Duodenal mucosa (tissue), 2 donors: ENCODE data around the gene INHBA.

ENCODE experiments used
- H3K27ac ChIP-seq: one replicate; pipeline ENCODE4 v1.7.0; 2013; ENCODE audit warnings: low read depth, low read length
- H3K27me3 ChIP-seq, 2 donors: one replicate each; pipeline ENCODE4 v1.7.0; 2013; ENCODE audit warnings: low read length in 2 of 2, control low read depth in 1 of 2; ENCODE audit not compliant: insufficient read depth in 2 of 2, control insufficient read depth in 1 of 2
- H3K36me3 ChIP-seq, 2 donors: one replicate each; pipeline ENCODE4 v1.7.0; 2013; ENCODE audit warnings: low read length in 2 of 2, control low read depth in 1 of 2; ENCODE audit not compliant: insufficient read depth in 2 of 2, control insufficient read depth in 1 of 2
- H3K4me1 ChIP-seq, 2 donors: one replicate each; pipeline ENCODE4 v1.7.0; 2013; ENCODE audit warnings: low read length in 2 of 2, control low read depth in 1 of 2; ENCODE audit not compliant: insufficient read depth in 2 of 2, control insufficient read depth in 1 of 2
- H3K4me3 ChIP-seq, 2 donors: one replicate each; pipeline ENCODE4 v1.7.0; 2013; ENCODE audit warnings: low read length in 2 of 2, low read depth in 1 of 2
- H3K9ac ChIP-seq, 2 donors: one replicate each; pipeline ENCODE4 v1.7.0; 2013; ENCODE audit warnings: low read length in 2 of 2, low read depth in 1 of 2
- H3K9me3 ChIP-seq, 2 donors: one replicate each; pipeline ENCODE4 v1.7.0; 2013; ENCODE audit warnings: low read length in 2 of 2, control low read depth in 1 of 2; ENCODE audit not compliant: control insufficient read depth in 1 of 2

Gene INHBA

GRCh38 chr7:41655426-41655825 lies 47.5 kb downstream of the INHBA start:
- Histone ChIP-seq H3K36me3 (no peaks in the 10 kb centered on the region), H3K9ac (no peak overlapping the region), H3K4me3 (no peak overlapping the region), H3K27ac (no peak overlapping the region), H3K27me3 (no peaks in the 10 kb centered on the region), H3K4me1 (no peaks in the 10 kb centered on the region), H3K9me3 (no peaks in the 10 kb centered on the region)

- H3K27ac ChIP-seq = no peak overlapping the region
- H3K4me3 ChIP-seq = no peak overlapping the region
- H3K9me3 ChIP-seq = no peaks in the 10 kb centered on the region
- H3K27me3 ChIP-seq = no peaks in the 10 kb centered on the region
- H3K36me3 ChIP-seq = no peaks in the 10 kb centered on the region
- H3K9ac ChIP-seq = no peak overlapping the region
- H3K4me1 ChIP-seq = no peaks in the 10 kb centered on the region
Measured at GRCh38 chr7:41652267-41652666, 50.6 kb downstream of the INHBA start.

- Histone ChIP-seq H3K36me3 (no peaks in the 10 kb centered on the region), H3K27me3 (no peaks in the 10 kb centered on the region), H3K4me1 (no peaks in the 10 kb centered on the region), H3K27ac (no peak overlapping the region), H3K4me3 (no peak overlapping the region), H3K9ac (no peak overlapping the region), H3K9me3 (no peaks in the 10 kb centered on the region)
Measured at GRCh38 chr7:41648501-41648900, 54.4 kb downstream of the INHBA start.

GRCh38 chr7:41643616-41644015 lies 59.3 kb downstream of the INHBA start:
- Histone ChIP-seq H3K4me1 (no peaks in the 10 kb centered on the region), H3K27ac (no peak overlapping the region), H3K36me3 (no peaks in the 10 kb centered on the region), H3K4me3 (no peak overlapping the region), H3K9ac (no peak overlapping the region), H3K27me3 (no peaks in the 10 kb centered on the region), H3K9me3 (no peaks in the 10 kb centered on the region)

GRCh38 chr7:41641665-41642014 lies 61.2 kb downstream of the INHBA start:
- H3K36me3 ChIP-seq = no peaks in the 10 kb centered on the region

GRCh38 chr7:41641011-41641664 lies 61.8 kb downstream of the INHBA start:
- Histone ChIP-seq H3K36me3 (no peaks in the 10 kb centered on the region), H3K27me3 (no peaks in the 10 kb centered on the region), H3K9me3 (no peaks in the 10 kb centered on the region), H3K4me1 (no peaks in the 10 kb centered on the region), H3K9ac (no peak overlapping the region), H3K4me3 (no peak overlapping the region), H3K27ac (no peak overlapping the region)

More at GRCh38 chr7:41641665-41642014, 61.2 kb downstream of the INHBA start:
- no peaks in the 10 kb centered on the region for H3K4me1 ChIP-seq
- H3K27me3 ChIP-seq = no peaks in the 10 kb centered on the region
- H3K9ac ChIP-seq = no peak overlapping the region
- no peak overlapping the region for H3K4me3 ChIP-seq
- no peak overlapping the region for H3K27ac ChIP-seq
- H3K9me3 ChIP-seq = no peaks in the 10 kb centered on the region

GRCh38 chr7:41640487-41640886 lies 62.4 kb downstream of the INHBA start:
- no peak overlapping the region for H3K27ac ChIP-seq
- no peaks in the 10 kb centered on the region for H3K36me3 ChIP-seq
- H3K4me3 ChIP-seq = no peak overlapping the region
- no peaks in the 10 kb centered on the region for H3K27me3 ChIP-seq
- H3K9me3 ChIP-seq = no peaks in the 10 kb centered on the region
- no peaks in the 10 kb centered on the region for H3K4me1 ChIP-seq
- no peak overlapping the region for H3K9ac ChIP-seq

GRCh38 chr7:41637049-41637448 lies 65.8 kb downstream of the INHBA start:
- no peak overlapping the region for H3K4me3 ChIP-seq
- no peaks in the 10 kb centered on the region for H3K9me3 ChIP-seq
- H3K27me3 ChIP-seq = no peaks in the 10 kb centered on the region

More at GRCh38 chr7:41637049-41637448, 65.8 kb downstream of the INHBA start:
- H3K27ac ChIP-seq = no peak overlapping the region
- H3K36me3 ChIP-seq = no peaks in the 10 kb centered on the region
- H3K9ac ChIP-seq = no peak overlapping the region
- no peaks in the 10 kb centered on the region for H3K4me1 ChIP-seq
